C4-2B (cell line): Measurements from ENCODE around the gene CRY1.

Source experiments
- ZFX ChIP-seq: fragments of 450-650 bp; IDR thresholded peaks from 2 replicates; pipeline ENCODE4 v1.6.1; 2017
- TF ChIP-seq, protein P1 (sequence below): fragments of 450-650 bp; conservative IDR thresholded peaks from 2 replicates; pipeline ENCODE4 v1.5.1; 2017; ENCODE audit warnings: mild to moderate bottlenecking

DNA sequence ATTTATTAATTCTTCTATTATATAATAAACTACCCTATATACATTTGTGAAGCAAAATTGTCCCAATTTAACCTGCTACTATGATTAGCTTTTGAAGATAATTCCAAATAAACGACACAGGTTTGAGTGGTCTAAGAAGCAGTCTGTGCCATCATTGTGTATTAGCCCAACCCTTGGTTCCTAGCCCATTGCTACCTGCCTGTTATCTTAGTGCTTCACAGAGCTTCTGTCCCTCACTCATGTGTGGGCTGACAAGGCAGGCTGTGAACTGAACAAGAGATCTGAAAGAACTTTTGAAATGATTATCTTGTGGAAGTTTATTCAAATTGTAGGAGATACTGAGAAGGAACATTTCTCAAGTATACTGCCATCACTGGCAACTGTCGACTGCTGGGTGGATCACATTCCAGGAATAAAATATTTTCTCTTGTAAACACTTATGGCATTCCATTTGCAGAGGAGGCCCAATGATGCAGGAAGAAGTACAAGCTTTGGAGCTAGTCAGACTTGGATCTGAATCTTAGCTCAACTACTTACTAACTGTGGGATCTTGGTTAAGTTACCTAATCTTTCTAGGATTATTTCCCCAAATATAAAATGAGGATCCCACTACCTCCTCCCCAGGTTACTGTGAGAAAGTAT, 98.6 kb downstream of the CRY1 start:
- TF ChIP-seq, protein P1, sequence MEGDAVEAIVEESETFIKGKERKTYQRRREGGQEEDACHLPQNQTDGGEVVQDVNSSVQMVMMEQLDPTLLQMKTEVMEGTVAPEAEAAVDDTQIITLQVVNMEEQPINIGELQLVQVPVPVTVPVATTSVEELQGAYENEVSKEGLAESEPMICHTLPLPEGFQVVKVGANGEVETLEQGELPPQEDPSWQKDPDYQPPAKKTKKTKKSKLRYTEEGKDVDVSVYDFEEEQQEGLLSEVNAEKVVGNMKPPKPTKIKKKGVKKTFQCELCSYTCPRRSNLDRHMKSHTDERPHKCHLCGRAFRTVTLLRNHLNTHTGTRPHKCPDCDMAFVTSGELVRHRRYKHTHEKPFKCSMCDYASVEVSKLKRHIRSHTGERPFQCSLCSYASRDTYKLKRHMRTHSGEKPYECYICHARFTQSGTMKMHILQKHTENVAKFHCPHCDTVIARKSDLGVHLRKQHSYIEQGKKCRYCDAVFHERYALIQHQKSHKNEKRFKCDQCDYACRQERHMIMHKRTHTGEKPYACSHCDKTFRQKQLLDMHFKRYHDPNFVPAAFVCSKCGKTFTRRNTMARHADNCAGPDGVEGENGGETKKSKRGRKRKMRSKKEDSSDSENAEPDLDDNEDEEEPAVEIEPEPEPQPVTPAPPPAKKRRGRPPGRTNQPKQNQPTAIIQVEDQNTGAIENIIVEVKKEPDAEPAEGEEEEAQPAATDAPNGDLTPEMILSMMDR, result no peak
- TF ChIP-seq ZFX, result no peak
